Measurements from ENCODE around the gene UGT2B15.
"Not testable (repeated sequence)": the region's sequence is repeated elsewhere in the genome, so short reads cannot be mapped to it uniquely, and the experiment has no call there.

UGT2B15 gene

GRCh38 chr4:68655764-68656444 lies 14.5 kb downstream of the UGT2B15 start:
- DNase-seq = no peak

- no peak for DNase-seq
These were observed 15.3 kb downstream of the UGT2B15 start for GRCh38 chr4:68654946-68655721.

GRCh38 chr4:68651932-68652331 lies 18.5 kb downstream of the UGT2B15 start:
- no peak for DNase-seq

- no peak for DNase-seq
These were observed 40.1 kb downstream of the UGT2B15 start for GRCh38 chr4:68630371-68630770.

- not testable (repeated sequence) for DNase-seq
These were observed 47.7 kb downstream of the UGT2B15 start for GRCh38 chr4:68622731-68623130.

GRCh38 chr4:68617003-68617698 lies 53.3 kb downstream of the UGT2B15 start:
- no peak for DNase-seq

- no peak for DNase-seq
These were observed 54.6 kb downstream of the UGT2B15 start for GRCh38 chr4:68615699-68616422.

- DNase-seq = no peak
These were observed 56.7 kb downstream of the UGT2B15 start for GRCh38 chr4:68613752-68614151.

GRCh38 chr4:68606240-68606639 lies 64.2 kb downstream of the UGT2B15 start:
- DNase-seq = no peak

- DNase-seq = no peak
These were observed 71.3 kb downstream of the UGT2B15 start for GRCh38 chr4:68599150-68599549.

- DNase-seq = no peak
These were observed 73.0 kb downstream of the UGT2B15 start for GRCh38 chr4:68597482-68597881.

Data from CD4-positive, alpha-beta T cell treated with Interleukin-12 subunit alpha and Interleukin-12 subunit beta, for 1 hour (primary cell).